Immature natural killer cell (primary cell): ENCODE data around the gene SULF2. TPM values are rescaled to one million over a fixed set of nuclear protein-coding genes. Genes with fewer than 3 reads are reported as not detected.

Source experiments
- DNase-seq, 3 donors: peaks; one replicate each; pipeline ENCODE4 v3.0.0; 2022; ENCODE audit warnings: mixed read lengths in 1 of 3
- H3K27ac Mint-ChIP-seq, 6 donors: one replicate each; pipeline ENCODE4 v1.8.0; 2020; ENCODE audit warnings: mixed read lengths in 6 of 6, mild to moderate bottlenecking in 5 of 6, inconsistent platforms in 4 of 6, moderate library complexity in 3 of 6
- H3K27me3 Mint-ChIP-seq, 3 donors: one replicate each; pipeline ENCODE4 v1.8.0; 2020 to 2021; ENCODE audit warnings: low read depth in 3 of 3, mild to moderate bottlenecking in 3 of 3, mixed read lengths in 3 of 3, moderate library complexity in 3 of 3, inconsistent platforms in 1 of 3
- H3K36me3 Mint-ChIP-seq, 3 donors: one replicate each; pipeline ENCODE4 v1.8.0; 2020; ENCODE audit warnings: mixed read lengths in 3 of 3, inconsistent platforms in 2 of 3, mild to moderate bottlenecking in 2 of 3
- H3K4me1 Mint-ChIP-seq, 2 donors: one replicate each; pipeline ENCODE4 v1.8.0; 2020; ENCODE audit warnings: inconsistent platforms in 2 of 2, mild to moderate bottlenecking in 2 of 2, mixed read lengths in 2 of 2, moderate library complexity in 1 of 2
- H3K4me3 Mint-ChIP-seq, 5 donors: one replicate each; pipeline ENCODE4 v1.8.0; 2020; ENCODE audit warnings: mild to moderate bottlenecking in 5 of 5, mixed read lengths in 5 of 5, inconsistent platforms in 3 of 5, moderate library complexity in 3 of 5
- H3K9me3 Mint-ChIP-seq, 6 donors: one replicate each; pipeline ENCODE4 v1.8.0; 2020; ENCODE audit warnings: mild to moderate bottlenecking in 6 of 6, mixed read lengths in 6 of 6, inconsistent platforms in 4 of 6, moderate library complexity in 3 of 6
- polyA plus RNA-seq, 3 donors: library from polyadenylated mRNA; unstranded; fragments of 300-500 nt; fragmentation: Illumina TruSeq; gene quantifications; one replicate each; pipeline ENCODE4 v1.2.3, GENCODE V29; 2021

SULF2 gene
- polyA plus RNA-seq, 3 donors from 2014 or later = 1.3 to 3.7 (median 3.0) TPM

DNA sequence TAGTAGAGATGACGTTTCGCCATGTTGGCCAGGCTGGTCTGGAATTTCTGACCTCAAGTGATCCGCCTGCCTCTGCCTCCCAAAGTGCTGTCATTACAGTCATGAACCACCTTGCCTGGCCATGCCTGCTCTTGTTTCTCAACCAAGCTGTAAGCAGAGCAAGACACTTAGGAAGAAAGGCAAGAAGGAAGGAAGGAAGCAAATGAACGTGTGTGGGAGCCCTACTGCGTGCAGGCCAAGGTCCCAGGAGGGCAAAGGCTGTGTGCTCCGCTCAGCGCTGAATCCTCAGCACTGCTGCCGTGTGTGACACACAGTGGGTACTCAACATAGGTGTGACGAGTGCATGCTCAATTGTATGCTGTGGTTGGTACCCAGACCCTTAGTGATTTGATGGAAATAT, 47.4 kb downstream of the SULF2 start:
- peaks cover 0 to 2% (median 0%) of the 10 kb centered on the region in 3 donors for H3K27me3 Mint-ChIP-seq
- H3K4me1 Mint-ChIP-seq = no peaks in the 10 kb centered on the region
- H3K9me3 Mint-ChIP-seq = no peaks in the 10 kb centered on the region
- no peak for DNase-seq
- H3K4me3 Mint-ChIP-seq = no peak overlapping the region
- no peaks in the 10 kb centered on the region for H3K36me3 Mint-ChIP-seq
- no peak overlapping the region for H3K27ac Mint-ChIP-seq

DNA sequence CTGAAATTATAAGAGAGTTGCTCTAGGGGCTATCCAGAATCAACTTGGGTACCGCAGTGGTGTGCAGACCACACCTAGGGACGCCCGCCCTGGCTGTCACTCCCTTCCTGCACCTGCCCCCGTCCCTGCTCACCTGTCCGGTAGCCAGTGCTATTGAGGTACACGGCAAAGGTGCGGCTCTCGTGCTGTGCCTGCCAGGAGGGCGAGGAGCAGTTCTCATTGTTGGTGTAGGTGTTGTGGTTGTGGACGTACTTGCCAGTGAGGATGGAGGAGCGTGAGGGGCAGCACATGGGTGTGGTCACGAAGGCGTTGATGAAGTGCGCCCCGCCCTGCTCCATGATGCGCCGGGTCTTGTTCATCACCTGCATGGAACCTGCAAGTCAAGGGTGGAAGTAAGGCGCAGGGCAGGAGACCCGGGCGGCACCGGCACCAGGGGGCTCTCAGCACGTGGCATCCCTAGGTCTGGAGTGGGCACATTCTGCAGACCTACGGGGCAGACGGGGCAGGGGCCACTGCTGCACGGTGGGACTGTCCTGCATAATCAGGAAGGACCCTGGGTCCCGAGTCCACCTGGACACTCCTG, 48.6 kb downstream of the SULF2 start:
- Mint-ChIP-seq H3K27me3 (peaks cover 0 to 2% (median 0%) of the 10 kb centered on the region in 3 donors), H3K9me3 (no peaks in the 10 kb centered on the region), H3K27ac (no peak overlapping the region), H3K4me1 (no peaks in the 10 kb centered on the region), H3K4me3 (no peak overlapping the region), H3K36me3 (no peaks in the 10 kb centered on the region)
- DNase-seq = no peak

GRCh38 chr20:47735412-47736400, 49.6 kb downstream of the SULF2 start:
- no peaks in the 10 kb centered on the region for H3K36me3 Mint-ChIP-seq
- DNase-seq = no peak
- no peaks in the 10 kb centered on the region for H3K9me3 Mint-ChIP-seq
- peaks cover 0 to 2% (median 0%) of the 10 kb centered on the region in 3 donors for H3K27me3 Mint-ChIP-seq
- H3K27ac Mint-ChIP-seq = no peak overlapping the region
- no peak overlapping the region for H3K4me3 Mint-ChIP-seq
- H3K4me1 Mint-ChIP-seq = no peaks in the 10 kb centered on the region

- peaks cover 0 to 2% (median 0%) of the 10 kb centered on the region in 3 donors for H3K27me3 Mint-ChIP-seq
- H3K9me3 Mint-ChIP-seq = no peaks in the 10 kb centered on the region
- H3K27ac Mint-ChIP-seq = no peak overlapping the region
- DNase-seq = no peak
- H3K4me3 Mint-ChIP-seq = no peak overlapping the region
- no peaks in the 10 kb centered on the region for H3K4me1 Mint-ChIP-seq
- H3K36me3 Mint-ChIP-seq = no peaks in the 10 kb centered on the region
Observed at GRCh38 chr20:47734870-47735269, 50.4 kb downstream of the SULF2 start.

DNA sequence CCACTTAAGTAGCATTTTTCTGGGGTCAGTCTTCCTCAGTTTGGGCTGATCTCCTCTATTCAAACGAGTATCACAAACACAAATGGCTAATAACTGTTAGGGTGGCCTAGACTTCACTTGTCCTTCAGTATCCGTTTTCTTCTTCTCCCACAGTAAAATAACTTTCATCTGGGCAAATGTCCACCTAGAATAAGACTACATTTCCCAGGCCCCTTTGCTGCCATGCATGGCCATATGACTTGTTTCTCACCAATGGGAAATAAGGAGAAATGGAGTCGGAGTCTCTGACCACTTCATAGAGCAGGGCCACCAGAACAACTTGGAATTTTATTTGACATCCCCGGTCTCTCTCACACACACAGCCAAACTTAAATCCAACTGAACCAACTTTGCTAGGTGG, 51.4 kb downstream of the SULF2 start:
- H3K4me3 Mint-ChIP-seq = no peak overlapping the region
- no peak overlapping the region for H3K27ac Mint-ChIP-seq
- H3K9me3 Mint-ChIP-seq = no peaks in the 10 kb centered on the region
- H3K36me3 Mint-ChIP-seq = peaks cover 0 to 2% (median 0%) of the 10 kb centered on the region in 3 donors
- DNase-seq = no peak
- peaks cover 0 to 3% of the 10 kb centered on the region in 2 donors for H3K4me1 Mint-ChIP-seq
- H3K27me3 Mint-ChIP-seq = peaks cover 0 to 3% (median 1%) of the 10 kb centered on the region in 3 donors

GRCh38 chr20:47730744-47731143, 54.5 kb downstream of the SULF2 start:
- no peak for DNase-seq
- Mint-ChIP-seq H3K4me3 (no peak overlapping the region), H3K27ac (peak overlapping the region in 1 of 6 donors; percentile 45), H3K9me3 (no peaks in the 10 kb centered on the region), H3K36me3 (peaks cover 0 to 8% (median 0%) of the 10 kb centered on the region in 3 donors), H3K27me3 (peaks cover 2 to 7% (median 3%) of the 10 kb centered on the region in 3 donors), H3K4me1 (peaks cover 20 to 29% of the 10 kb centered on the region in 2 donors)

DNA sequence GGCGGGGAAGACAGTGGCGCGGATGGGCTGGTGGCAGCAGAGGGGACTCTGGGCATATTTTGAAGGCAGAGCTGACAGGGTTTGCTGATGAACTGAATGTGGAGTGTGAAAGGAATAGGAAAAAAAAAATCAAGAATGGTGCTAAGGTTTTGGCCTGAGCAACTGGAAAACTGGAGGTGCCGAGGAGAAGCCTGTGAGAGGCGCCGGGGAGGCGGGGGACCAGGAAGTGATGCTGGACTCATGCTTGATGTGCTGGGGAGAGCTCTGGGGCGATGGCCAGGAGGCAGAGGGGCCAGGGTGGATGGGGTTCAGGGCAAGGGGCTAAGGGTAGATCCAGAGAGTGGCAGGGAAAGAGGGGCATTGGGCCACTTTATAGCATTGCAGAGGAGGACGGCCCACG, 55.8 kb downstream of the SULF2 start:
- DNase-seq = no peak
- Mint-ChIP-seq H3K27ac (peak overlapping the region in 5 of 6 donors; percentile 47 to 93 (median 65)), H3K9me3 (no peaks in the 10 kb centered on the region), H3K36me3 (peaks cover 0 to 8% (median 0%) of the 10 kb centered on the region in 3 donors), H3K4me1 (peaks cover 20 to 33% of the 10 kb centered on the region in 2 donors), H3K27me3 (peaks cover 2 to 7% (median 3%) of the 10 kb centered on the region in 3 donors), H3K4me3 (no peak overlapping the region)

DNA sequence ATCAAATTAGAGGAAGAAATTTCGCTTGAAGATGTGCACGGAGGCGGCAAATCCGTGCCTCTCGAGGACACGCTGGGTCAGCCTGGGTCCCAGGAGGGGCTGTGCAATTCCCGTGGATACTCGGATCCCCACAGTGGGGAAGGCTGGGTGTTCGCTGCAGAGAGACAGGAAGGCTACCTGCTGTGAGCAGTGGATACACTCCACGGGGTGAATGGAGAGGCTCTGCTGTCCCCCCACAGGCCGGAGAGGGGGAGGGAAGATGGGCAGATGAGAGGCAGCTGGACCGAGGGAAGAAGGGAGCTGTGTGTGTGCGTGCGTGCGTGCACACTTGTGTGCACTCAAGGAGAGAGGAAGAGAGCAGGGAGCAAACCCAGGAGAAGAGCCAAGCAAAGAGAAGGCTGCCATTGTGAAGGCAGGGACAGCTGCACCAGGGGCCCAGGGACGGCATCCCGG, 57.3 kb downstream of the SULF2 start:
- Mint-ChIP-seq H3K4me3 (peak overlapping the region; percentile 67 to 95 (median 80)), H3K9me3 (no peaks in the 10 kb centered on the region), H3K36me3 (peaks cover 0 to 8% (median 0%) of the 10 kb centered on the region in 3 donors), H3K4me1 (peaks cover 20 to 33% of the 10 kb centered on the region in 2 donors), H3K27me3 (peaks cover 2 to 7% (median 3%) of the 10 kb centered on the region in 3 donors), H3K27ac (peak overlapping the region; percentile 68 to 93 (median 86))
- DNase-seq = no peak

GRCh38 chr20:47727170-47727880, 58.0 kb downstream of the SULF2 start:
- peak; percentile 63 to 74 (median 69) for DNase-seq
- peak overlapping the region; percentile 67 to 95 (median 80) for H3K4me3 Mint-ChIP-seq
- peaks cover 2 to 7% (median 3%) of the 10 kb centered on the region in 3 donors for H3K27me3 Mint-ChIP-seq
- H3K36me3 Mint-ChIP-seq = peaks cover 0 to 8% (median 0%) of the 10 kb centered on the region in 3 donors
- no peaks in the 10 kb centered on the region for H3K9me3 Mint-ChIP-seq
- H3K27ac Mint-ChIP-seq = peak overlapping the region; percentile 68 to 93 (median 86)
- peaks cover 20 to 33% of the 10 kb centered on the region in 2 donors for H3K4me1 Mint-ChIP-seq

- Mint-ChIP-seq H3K27ac (peak overlapping the region; percentile 56 to 93 (median 86)), H3K36me3 (peaks cover 0 to 8% (median 0%) of the 10 kb centered on the region in 3 donors), H3K4me1 (peaks cover 20 to 33% of the 10 kb centered on the region in 2 donors)
Observed at GRCh38 chr20:47726632-47727031, 58.6 kb downstream of the SULF2 start.

DNA sequence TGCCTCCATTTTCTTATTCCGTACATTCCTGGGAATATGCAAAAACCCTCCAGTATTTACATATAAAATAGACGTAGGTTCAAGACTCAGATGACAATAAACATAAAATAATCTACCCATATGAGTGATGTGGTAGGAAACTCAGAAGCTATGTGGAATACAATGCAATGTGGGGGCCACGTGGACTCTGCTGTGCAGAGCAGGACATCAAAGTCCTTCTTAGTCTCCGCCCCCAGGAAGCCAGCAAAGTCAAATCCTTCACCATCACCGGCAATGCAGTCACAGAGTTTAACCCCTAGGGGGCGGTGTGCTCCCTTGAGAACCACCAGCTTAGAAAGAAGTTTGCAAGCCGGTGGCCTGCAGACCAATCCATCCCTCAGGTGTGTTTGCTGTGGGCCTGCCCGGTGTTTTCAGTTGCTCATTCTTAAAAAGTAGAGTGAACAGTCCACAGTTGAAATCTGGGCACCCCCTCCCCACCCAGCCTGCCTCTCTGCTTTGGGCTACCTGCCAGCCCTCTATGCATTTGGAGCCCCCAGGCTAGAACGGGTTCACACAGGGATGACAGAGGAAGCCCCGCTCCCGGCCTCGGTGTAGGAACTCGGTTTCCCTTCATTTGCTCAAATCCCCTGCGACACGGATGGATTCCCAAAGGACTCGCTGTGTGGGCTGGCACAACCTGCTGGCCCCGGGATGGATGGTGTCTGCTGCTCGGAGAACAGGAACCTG, 59.9 kb downstream of the SULF2 start:
- H3K9me3 Mint-ChIP-seq = no peaks in the 10 kb centered on the region
- H3K27me3 Mint-ChIP-seq = peaks cover 2 to 11% (median 3%) of the 10 kb centered on the region in 3 donors
- DNase-seq = peak; percentile 71 to 77 (median 72)
- H3K27ac Mint-ChIP-seq = peak overlapping the region in 5 of 6 donors; percentile 13 to 93 (median 72)
- peaks cover 20 to 33% of the 10 kb centered on the region in 2 donors for H3K4me1 Mint-ChIP-seq
- H3K36me3 Mint-ChIP-seq = peaks cover 0 to 8% (median 0%) of the 10 kb centered on the region in 3 donors
- no peak overlapping the region for H3K4me3 Mint-ChIP-seq

More at GRCh38 chr20:47726632-47727031, 58.6 kb downstream of the SULF2 start:
- peak overlapping the region in 4 of 5 donors; percentile 38 to 85 (median 66) for H3K4me3 Mint-ChIP-seq
- peaks cover 2 to 11% (median 5%) of the 10 kb centered on the region in 3 donors for H3K27me3 Mint-ChIP-seq
- no peak for DNase-seq
- H3K9me3 Mint-ChIP-seq = no peaks in the 10 kb centered on the region

DNA sequence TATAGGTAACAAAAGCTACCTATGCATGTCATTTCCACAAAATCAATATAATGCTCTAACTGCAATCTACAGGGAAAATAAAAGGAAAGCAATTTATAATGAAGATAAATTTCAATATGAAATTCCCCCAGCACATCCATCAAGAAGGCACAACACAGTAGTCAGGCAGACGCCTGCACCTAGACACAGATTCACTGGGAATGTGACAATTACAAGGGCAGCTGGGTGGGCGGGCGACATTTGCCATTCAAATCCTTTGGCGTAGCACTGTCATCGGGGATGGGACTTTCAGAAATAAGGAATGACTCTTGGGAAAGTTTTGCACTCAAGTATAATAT, 60.4 kb downstream of the SULF2 start:
- peaks cover 20 to 33% of the 10 kb centered on the region in 2 donors for H3K4me1 Mint-ChIP-seq
- no peak overlapping the region for H3K4me3 Mint-ChIP-seq
- peaks cover 0 to 8% (median 0%) of the 10 kb centered on the region in 3 donors for H3K36me3 Mint-ChIP-seq
- DNase-seq = no peak
- H3K27me3 Mint-ChIP-seq = peaks cover 2 to 11% (median 3%) of the 10 kb centered on the region in 3 donors
- no peak overlapping the region for H3K27ac Mint-ChIP-seq
- no peaks in the 10 kb centered on the region for H3K9me3 Mint-ChIP-seq

- H3K4me3 Mint-ChIP-seq = no peak overlapping the region
Observed at GRCh38 chr20:47724396-47724795, 60.9 kb downstream of the SULF2 start.

More at GRCh38 chr20:47724396-47724795, 60.9 kb downstream of the SULF2 start:
- H3K27me3 Mint-ChIP-seq = peaks cover 2 to 12% (median 4%) of the 10 kb centered on the region in 3 donors
- H3K27ac Mint-ChIP-seq = no peak overlapping the region
- peaks cover 20 to 33% of the 10 kb centered on the region in 2 donors for H3K4me1 Mint-ChIP-seq
- H3K9me3 Mint-ChIP-seq = no peaks in the 10 kb centered on the region
- H3K36me3 Mint-ChIP-seq = peaks cover 0 to 8% (median 0%) of the 10 kb centered on the region in 3 donors
- no peak for DNase-seq
